Neural cell (in vitro differentiated cells): Measurements from ENCODE around the gene DIS3L2. TPM values are rescaled to one million over a fixed set of nuclear protein-coding genes. Genes with fewer than 3 reads are reported as not detected.

ENCODE experiments used
- H2AFZ ChIP-seq: fragments of 200-600, 300-800 bp; sonication (generic), shearing (Covaris generic); 2 replicates; pipeline ENCODE4 v1.6.0; 2014; ENCODE audit warnings: low read depth, mild to moderate bottlenecking, antibody characterized with exemption, low read length, moderate library complexity
- H3F3A ChIP-seq: fragments of 200-600 bp; shearing (Covaris generic); 2 replicates; pipeline ENCODE4 v1.6.1; 2016; ENCODE audit warnings: mild to moderate bottlenecking, moderate library complexity, mixed read lengths, antibody characterized with exemption, low read length; ENCODE audit not compliant: insufficient read depth, poor library complexity, severe bottlenecking
- H3K27ac ChIP-seq: fragments of 200-600, 300-800 bp; sonication (generic), shearing (Covaris generic); 2 replicates; pipeline ENCODE4 v1.5.1; 2014; ENCODE audit warnings: mild to moderate bottlenecking, low read length, moderate library complexity
- H3K27me3 ChIP-seq: fragments of 300-800, 200-600 bp; sonication (generic), shearing (Covaris generic); 2 replicates; pipeline ENCODE4 v1.6.0; 2014; ENCODE audit warnings: mild to moderate bottlenecking, low read depth, low read length, moderate library complexity; ENCODE audit not compliant: insufficient read depth
- H3K36me3 ChIP-seq: fragments of 300-800, 200-600 bp; sonication (generic), shearing (Covaris generic); 2 replicates; pipeline ENCODE4 v1.5.1; 2014; ENCODE audit warnings: mild to moderate bottlenecking, antibody characterized with exemption, low read length, moderate library complexity; ENCODE audit not compliant: insufficient read depth
- H3K4me2 ChIP-seq: fragments of 300-800, 200-600 bp; sonication (generic), shearing (Covaris generic); 2 replicates; pipeline ENCODE4 v1.6.0; 2014; ENCODE audit warnings: mild to moderate bottlenecking, low read length
- H3K4me3 ChIP-seq: fragments of 300-800, 200-600 bp; sonication (generic), shearing (Covaris generic); 2 replicates; pipeline ENCODE4 v1.5.1; 2014; ENCODE audit warnings: mild to moderate bottlenecking, low read length, moderate library complexity
- H3K79me2 ChIP-seq: fragments of 200-600 bp; shearing (Covaris generic); replicated peaks from 2 replicates; pipeline ENCODE4 v1.6.0; 2014; ENCODE audit warnings: mild to moderate bottlenecking, low read length, moderate library complexity; ENCODE audit not compliant: insufficient read depth
- H3K9ac ChIP-seq: fragments of 300-800, 200-600 bp; sonication (generic), shearing (Covaris generic); 2 replicates; pipeline ENCODE4 v1.6.1; 2016; ENCODE audit warnings: mild to moderate bottlenecking, low read length, mixed read lengths
- H3K9me2 ChIP-seq: fragments of 200-600 bp; shearing (Covaris generic); 2 replicates; pipeline ENCODE4 v1.6.1; 2016; ENCODE audit warnings: mild to moderate bottlenecking, low read length, mixed read lengths; ENCODE audit not compliant: insufficient read depth
- H3K9me3 ChIP-seq: fragments of 200-600, 300-800 bp; sonication (generic), shearing (Covaris generic); 2 replicates; pipeline ENCODE4 v1.6.1; 2016; ENCODE audit warnings: mild to moderate bottlenecking, mixed run types, low read length, moderate library complexity, mixed read lengths
- H4K20me1 ChIP-seq: fragments of 200-600 bp; shearing (Covaris generic); 2 replicates; pipeline ENCODE4 v1.6.1; 2016; ENCODE audit warnings: mild to moderate bottlenecking, mixed run types; ENCODE audit not compliant: insufficient read depth
- CTCF ChIP-seq: fragments of 450-650 bp; IDR thresholded peaks from 2 replicates; pipeline ENCODE4 v1.5.1; 2014; ENCODE audit warnings: antibody characterized with exemption, mild to moderate bottlenecking, moderate library complexity; ENCODE audit not compliant: poor library complexity, severe bottlenecking
- EP300 ChIP-seq: fragments of 450-650 bp; conservative IDR thresholded peaks from 2 replicates; pipeline ENCODE4 v1.6.1; 2014; ENCODE audit warnings: antibody characterized with exemption, mild to moderate bottlenecking, moderate library complexity; ENCODE audit not compliant: poor library complexity, severe bottlenecking
- EZH2 ChIP-seq: fragments of 200-600, 300-800 bp; shearing (Covaris generic), sonication (generic); IDR thresholded peaks from 2 replicates; pipeline ENCODE4 v1.6.1; 2014; ENCODE audit warnings: antibody characterized with exemption, low read length, borderline replicate concordance, mild to moderate bottlenecking; ENCODE audit not compliant: insufficient read depth, poor library complexity, severe bottlenecking
- MXI1 ChIP-seq: fragments of 450-650 bp; conservative IDR thresholded peaks from 2 replicates; pipeline ENCODE4 v1.6.1; 2014; ENCODE audit warnings: antibody characterized with exemption, mild to moderate bottlenecking; ENCODE audit not compliant: poor library complexity, severe bottlenecking
- POLR2AphosphoS5 ChIP-seq: IDR thresholded peaks from 2 replicates; pipeline ENCODE4 v1.6.1; 2012
- RAD21 ChIP-seq: fragments of 450-650 bp; conservative IDR thresholded peaks from 2 replicates; pipeline ENCODE4 v1.6.1; 2014; ENCODE audit warnings: antibody characterized with exemption, mild to moderate bottlenecking, moderate library complexity
- REST ChIP-seq: IDR thresholded peaks from 2 replicates; pipeline ENCODE4 v1.6.1; 2012; ENCODE audit warnings: borderline replicate concordance
- SMC3 ChIP-seq: fragments of 450-650 bp; conservative IDR thresholded peaks from 2 replicates; pipeline ENCODE4 v1.6.1; 2014; ENCODE audit warnings: antibody characterized with exemption, mild to moderate bottlenecking, moderate library complexity; ENCODE audit not compliant: poor library complexity
- TAF1 ChIP-seq: IDR thresholded peaks from 2 replicates; pipeline ENCODE4 v1.6.1; 2012; ENCODE audit warnings: low read depth
- polyA plus RNA-seq: library from polyadenylated mRNA; depleted of rRNA; stranded (reverse); fragments of >200 nt; gene quantifications from 2 replicates; pipeline ENCODE4 v1.2.3, GENCODE V29; 2014

DIS3L2 gene
- polyA plus RNA-seq, 1 donor from 2014 or later, result 20.0 TPM

GRCh38 chr2:231928901-231929725 lies 32.4 kb upstream of the DIS3L2 start (continued):
- TF ChIP-seq CTCF (no peak), MXI1 (no peak)

GRCh38 chr2:231929961-231930592 lies 31.4 kb upstream of the DIS3L2 start:
- H3K4me2 ChIP-seq, result no peak overlapping the region
- H3K36me3 ChIP-seq, result no peaks in the 10 kb centered on the region
- no peak overlapping the region for H3K27ac ChIP-seq
- no peaks in the 10 kb centered on the region for H3F3A ChIP-seq
- H3K9me3 ChIP-seq, result no peaks in the 10 kb centered on the region
- no peaks in the 10 kb centered on the region for H4K20me1 ChIP-seq
- no peak overlapping the region for H3K9ac ChIP-seq
- H3K79me2 ChIP-seq, result no peaks in the 10 kb centered on the region
- no peaks in the 10 kb centered on the region for H3K9me2 ChIP-seq
- no peak overlapping the region for H3K4me3 ChIP-seq
- TF ChIP-seq MXI1 (no peak), RAD21 (no peak)
- H3K27me3 ChIP-seq, result peaks cover 32% of the 10 kb centered on the region
- H2AFZ ChIP-seq, result no peak overlapping the region

- H3K36me3 ChIP-seq, result no peaks in the 10 kb centered on the region
- no peaks in the 10 kb centered on the region for H3K9me3 ChIP-seq
- H3K79me2 ChIP-seq, result no peaks in the 10 kb centered on the region
- H2AFZ ChIP-seq, result no peak overlapping the region
- peaks cover 26% of the 10 kb centered on the region for H3K27me3 ChIP-seq
- H4K20me1 ChIP-seq, result no peaks in the 10 kb centered on the region
- H3K27ac ChIP-seq, result no peak overlapping the region
- H3K9ac ChIP-seq, result no peak overlapping the region
- H3F3A ChIP-seq, result no peaks in the 10 kb centered on the region
- no peaks in the 10 kb centered on the region for H3K9me2 ChIP-seq
- H3K4me3 ChIP-seq, result no peak overlapping the region
- TF ChIP-seq REST (no peak), TAF1 (no peak), RAD21 (no peak), SMC3 (no peak), MXI1 (no peak), POLR2AphosphoS5 (no peak), CTCF (no peak), EZH2 (no peak), EP300 (no peak)
- H3K4me2 ChIP-seq, result no peak overlapping the region
Measured at GRCh38 chr2:231930593-231931281, 30.8 kb upstream of the DIS3L2 start.
